CD4-positive, alpha-beta T cell treated with Interleukin-15 for 1 hour (primary cell): ENCODE data around the gene MIEF1.

ENCODE experiments used
- DNase-seq: peaks from one replicate; pipeline ENCODE4 v3.0.0-alpha.2; 2020

MIEF1 gene

GRCh38 chr22:39502109-39502788 is at the start of gene MIEF1:
Gene MIEF1, plus strand, starts transcription at chr22:39502290. Its CDS starts 9,005 bp downstream, at chr22:39511295.
- DNase-seq: peak; percentile 94

DNA sequence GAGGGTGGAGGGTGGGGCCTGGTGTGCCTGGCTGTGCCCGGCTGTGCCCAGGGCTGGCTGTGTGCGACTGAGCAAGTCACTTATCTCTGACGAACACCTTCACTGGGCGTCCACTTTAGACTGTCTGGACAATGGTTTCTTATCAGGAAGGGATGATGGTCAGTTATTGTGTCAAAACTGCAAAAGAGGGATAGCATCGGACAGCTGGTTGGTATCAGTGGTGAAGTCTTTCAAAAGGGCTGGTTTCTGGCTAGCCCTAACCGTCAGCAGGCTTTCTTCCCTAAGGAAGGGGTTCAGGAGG is 49.4 kb upstream of the MIEF1 start:
- no peak for DNase-seq

DNA sequence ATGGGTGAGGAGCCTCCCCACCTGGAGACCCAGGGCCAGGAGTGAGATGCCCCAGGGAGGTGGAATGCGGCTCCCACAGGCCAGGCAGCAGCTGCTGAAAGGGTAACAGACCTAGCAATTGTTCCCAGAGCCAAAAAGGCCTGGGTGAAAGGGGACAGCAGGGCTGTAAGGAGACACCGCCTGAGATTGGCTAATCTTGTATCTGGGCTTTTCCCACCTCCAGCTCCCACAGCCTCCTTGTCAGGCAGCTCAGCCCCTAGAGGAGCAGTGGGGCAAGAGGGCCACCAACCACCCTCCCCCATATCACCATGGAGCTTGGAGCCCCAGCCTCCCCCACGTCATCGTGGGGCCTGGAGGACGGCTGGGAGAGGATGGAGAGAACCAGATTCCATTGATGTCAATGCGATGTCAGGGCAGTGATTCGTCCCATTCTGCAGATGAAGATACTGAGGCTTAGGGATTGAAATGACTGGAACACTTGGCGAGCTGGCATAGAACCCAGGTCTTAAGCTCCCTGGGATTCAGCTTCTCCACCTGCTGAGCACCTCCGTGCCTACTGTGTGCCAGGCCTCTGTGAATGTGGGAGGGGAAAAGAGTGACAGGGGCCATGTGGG is 48.2 kb upstream of the MIEF1 start:
- no peak for DNase-seq

DNA sequence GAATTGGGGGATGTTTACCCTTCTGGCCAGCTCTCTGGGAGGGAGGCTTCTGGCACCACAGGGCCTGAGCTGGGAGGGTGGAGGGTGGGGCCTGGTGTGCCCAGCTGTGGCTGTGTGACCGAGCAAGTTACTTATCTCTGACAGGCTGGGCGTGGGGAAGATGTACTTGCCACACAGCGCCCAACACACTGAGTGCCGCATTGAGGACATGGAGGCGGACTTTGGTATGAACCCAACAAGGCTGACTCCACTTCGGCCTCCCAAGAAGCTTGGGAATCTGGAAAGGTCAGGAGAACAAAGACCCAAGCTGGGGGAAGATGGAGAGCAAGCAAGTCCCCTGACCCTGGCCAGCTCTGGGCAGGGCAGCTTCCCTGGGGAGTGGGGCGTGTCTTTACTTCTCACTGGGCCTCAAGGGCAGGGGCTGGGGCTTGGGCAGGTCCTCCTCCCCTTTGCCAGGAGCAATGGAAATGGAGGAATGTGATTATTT is 47.7 kb upstream of the MIEF1 start:
- no peak for DNase-seq

DNA sequence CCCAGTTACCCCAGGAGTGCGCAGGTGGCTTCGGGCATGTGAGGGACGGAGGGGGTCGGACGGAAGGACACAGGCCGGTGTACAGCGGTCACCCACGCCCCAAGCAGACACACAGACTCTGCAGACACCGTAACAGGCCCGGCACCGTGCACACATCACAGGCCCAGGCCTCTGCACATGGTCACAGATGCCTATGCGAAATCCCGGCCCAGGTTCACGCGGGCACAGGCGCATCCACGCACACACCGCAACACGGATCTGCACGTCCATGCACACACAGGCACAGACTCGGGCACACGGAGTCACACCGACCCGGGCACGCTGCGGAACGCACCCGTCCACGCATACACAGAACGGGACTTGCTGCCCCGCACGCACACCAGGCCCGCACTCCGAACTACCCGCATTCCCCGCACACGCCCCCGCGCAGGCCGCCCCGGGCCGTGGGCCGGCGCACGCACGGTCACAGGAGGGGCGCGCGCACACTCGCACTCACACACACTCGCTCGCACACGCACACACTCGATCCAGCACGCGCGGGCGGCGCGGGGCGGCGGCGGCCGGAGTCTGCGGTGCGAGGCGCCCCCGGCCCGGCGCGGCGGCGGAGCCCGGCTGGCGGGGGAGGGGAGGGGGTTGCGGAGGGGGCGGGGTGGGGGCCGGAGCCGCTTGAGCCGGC is 45.4 kb upstream of the MIEF1 start, which contains the start of gene MGAT3:
MGAT3 (plus strand) TSS at position 491 of the 676 bp plus-strand sequence. CDS start 30,336 bp downstream, outside the sequence.
- no peak for DNase-seq

GRCh38 chr22:39457198-39457555 is 44.9 kb upstream of the MIEF1 start:
- DNase-seq: no peak

GRCh38 chr22:39457556-39458443 is 44.3 kb upstream of the MIEF1 start:
- no peak for DNase-seq

- DNase-seq: no peak
Observed at GRCh38 chr22:39458444-39459083, 43.5 kb upstream of the MIEF1 start.

DNA sequence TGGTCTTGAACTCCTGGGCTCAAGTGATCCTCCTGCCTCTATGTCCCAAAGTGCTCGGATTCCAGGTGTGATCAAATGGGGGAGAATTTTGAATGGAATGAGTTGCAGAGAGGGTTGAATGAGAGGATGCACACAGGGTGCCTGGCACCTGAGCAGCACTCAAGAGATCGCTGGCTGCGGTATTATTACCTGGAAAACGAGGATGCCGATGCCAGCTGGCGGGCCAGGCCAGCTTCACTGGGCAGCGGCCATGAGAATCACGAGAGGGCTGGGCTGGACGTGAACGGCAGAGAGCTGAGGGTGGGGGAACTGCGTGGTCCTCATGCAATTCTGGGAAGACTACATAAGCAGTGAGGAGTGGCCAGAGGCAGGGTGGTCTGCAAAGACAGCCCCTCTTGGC is 42.4 kb upstream of the MIEF1 start:
- no peak for DNase-seq

DNA sequence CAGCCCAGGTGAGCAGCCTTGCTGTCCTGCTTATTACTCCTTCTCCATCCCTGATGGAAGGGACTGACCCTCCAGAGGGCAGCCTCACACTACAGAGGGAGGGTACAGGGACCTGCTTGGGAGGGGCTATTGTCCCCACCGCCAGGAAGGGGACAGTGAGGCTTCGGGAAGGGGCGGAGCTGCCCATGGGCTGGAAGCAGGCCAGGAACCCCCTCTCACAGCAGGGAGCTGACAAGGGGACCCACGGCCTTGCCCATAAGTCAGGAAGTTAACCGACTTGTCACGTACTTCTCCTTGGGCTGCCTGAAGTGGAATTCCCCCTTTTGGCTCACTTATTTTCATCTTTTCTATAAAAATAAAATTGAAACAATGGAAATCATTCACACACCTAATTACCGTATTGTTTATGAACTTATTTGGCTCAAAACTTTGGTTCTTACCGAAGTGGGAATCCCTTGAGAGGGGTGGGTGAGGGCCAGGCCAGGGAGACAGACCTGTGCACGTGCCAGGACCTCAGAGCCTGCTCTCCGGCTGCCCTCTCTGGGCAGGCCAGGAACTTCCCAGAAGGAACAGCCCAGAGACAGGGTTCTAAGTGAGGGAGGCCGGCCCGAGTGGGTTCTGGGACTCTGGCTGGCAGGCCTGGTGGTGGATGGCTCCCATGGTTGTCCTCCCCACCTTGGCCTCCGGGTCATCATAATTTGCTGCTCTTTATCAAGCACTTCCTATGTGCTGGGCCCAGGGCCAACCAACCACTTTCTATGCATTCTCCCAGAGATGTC is 39.5 kb upstream of the MIEF1 start:
- peak; percentile 27 for DNase-seq

GRCh38 chr22:39463277-39463676 is 38.8 kb upstream of the MIEF1 start:
- DNase-seq: no peak

GRCh38 chr22:39463931-39464390 is 38.1 kb upstream of the MIEF1 start:
- no peak for DNase-seq

GRCh38 chr22:39466228-39467006 is 35.7 kb upstream of the MIEF1 start:
- DNase-seq: no peak

- no peak for DNase-seq
Observed at GRCh38 chr22:39467390-39467895, 34.6 kb upstream of the MIEF1 start.

- no peak for DNase-seq
Observed at GRCh38 chr22:39468487-39469325, 33.4 kb upstream of the MIEF1 start.

- DNase-seq: no peak
Observed at GRCh38 chr22:39469326-39469680, 32.8 kb upstream of the MIEF1 start.

DNA sequence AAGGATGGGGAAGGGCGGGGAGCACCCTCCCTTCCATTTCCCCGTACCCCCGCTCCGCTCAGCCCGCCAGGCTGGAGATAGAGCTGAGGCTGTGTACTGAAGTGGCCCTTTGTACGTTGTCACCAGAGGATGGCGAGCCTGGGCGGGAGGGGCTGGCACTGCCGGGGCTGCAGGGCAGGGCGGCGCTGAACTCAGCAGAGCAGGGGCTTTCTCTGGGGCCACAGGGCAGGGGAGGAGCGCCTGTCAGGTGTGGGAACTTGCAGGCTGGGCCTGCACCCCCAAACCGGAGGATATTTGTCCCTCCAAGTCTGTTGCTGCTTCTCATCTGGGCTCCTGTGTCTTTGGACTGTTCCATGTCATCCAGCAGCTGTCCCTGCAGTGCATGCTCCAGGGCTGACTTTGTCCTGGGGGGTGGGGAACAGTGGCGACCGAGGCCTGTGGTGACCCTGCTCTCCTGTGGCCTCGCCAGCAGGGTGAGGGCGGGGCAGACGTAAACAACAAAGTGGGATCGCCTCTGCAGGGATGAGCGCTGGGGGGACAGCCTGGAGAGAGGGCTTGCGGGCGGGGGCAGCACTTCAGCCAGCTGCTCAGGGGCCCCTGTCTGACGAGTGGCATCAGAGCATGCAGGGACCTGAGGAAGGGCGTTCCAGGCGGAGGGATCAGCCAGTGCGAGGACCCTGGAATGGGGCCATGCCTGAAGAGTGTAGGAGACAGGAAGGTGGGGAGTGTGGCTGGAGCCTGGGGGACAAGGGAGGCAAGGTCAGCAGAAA is 32.2 kb upstream of the MIEF1 start:
- DNase-seq: no peak

DNA sequence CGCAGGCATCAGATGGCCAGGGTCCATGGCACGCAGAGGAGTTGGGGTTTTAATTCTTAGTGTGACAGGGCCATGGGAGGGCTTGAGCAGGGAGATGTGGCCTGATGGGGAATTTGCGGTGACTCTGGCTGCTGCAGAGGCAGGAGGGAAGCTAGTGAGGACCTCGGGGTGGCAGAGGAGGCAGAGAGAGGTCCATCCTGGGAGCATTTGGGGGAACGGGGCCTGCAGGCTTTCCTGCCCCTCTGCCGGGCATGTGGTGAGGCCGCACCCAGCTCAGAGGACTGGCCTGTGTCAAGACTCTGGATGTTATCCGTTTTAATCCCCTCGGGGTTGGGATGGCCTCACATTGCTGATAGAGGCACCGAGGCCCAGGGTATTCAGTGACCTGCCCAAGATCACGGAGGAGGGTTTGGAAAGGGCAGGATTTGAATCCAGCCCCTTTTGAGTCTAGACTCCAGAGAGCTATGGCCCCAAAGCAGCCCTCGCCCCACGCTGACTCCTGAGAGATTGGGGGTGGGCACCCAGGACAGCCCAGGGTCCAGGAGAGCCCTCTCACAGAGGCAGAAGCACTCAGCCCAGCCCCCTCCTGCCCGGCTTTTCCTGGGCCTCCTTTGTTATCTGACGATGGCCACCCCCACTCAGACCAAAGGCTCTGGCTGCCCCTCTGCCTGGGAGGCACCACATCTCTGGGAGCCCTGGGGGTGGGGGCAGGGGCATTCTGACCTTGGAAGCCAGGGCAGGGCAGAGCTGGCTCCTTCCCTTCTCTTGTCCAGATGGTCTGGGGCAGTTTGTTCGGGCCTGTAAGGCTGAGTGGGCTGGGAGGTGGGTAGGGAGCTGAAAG is 31.4 kb upstream of the MIEF1 start:
- no peak for DNase-seq
